ENCODE measurements around the gene FIG4.
"Not testable (repeated sequence)": the region's sequence is repeated elsewhere in the genome, so short reads cannot be mapped to it uniquely, and the experiment has no call there.

Gene FIG4

DNA sequence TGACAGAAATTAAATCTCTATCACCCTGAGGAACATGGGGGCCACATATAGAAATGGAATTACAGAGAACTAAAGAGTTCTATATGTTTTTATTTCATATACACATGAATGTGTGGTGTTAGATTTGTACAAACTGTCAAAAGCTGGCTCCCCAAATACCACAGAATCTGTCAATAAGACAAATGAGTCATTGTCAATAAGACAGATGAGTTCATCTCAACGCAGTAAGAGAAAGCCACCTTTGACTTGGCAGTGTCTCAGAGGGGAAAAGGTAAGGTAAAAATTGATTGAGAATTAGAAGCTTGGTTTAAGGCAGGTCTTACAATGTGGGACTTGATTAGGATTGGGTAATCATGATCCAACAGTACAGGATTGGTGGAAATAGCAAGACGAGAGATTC is 162.9 kb downstream of the FIG4 start:
- no peak for DNase-seq (ENCODE audit: low read depth in 2 of 2)

DNA sequence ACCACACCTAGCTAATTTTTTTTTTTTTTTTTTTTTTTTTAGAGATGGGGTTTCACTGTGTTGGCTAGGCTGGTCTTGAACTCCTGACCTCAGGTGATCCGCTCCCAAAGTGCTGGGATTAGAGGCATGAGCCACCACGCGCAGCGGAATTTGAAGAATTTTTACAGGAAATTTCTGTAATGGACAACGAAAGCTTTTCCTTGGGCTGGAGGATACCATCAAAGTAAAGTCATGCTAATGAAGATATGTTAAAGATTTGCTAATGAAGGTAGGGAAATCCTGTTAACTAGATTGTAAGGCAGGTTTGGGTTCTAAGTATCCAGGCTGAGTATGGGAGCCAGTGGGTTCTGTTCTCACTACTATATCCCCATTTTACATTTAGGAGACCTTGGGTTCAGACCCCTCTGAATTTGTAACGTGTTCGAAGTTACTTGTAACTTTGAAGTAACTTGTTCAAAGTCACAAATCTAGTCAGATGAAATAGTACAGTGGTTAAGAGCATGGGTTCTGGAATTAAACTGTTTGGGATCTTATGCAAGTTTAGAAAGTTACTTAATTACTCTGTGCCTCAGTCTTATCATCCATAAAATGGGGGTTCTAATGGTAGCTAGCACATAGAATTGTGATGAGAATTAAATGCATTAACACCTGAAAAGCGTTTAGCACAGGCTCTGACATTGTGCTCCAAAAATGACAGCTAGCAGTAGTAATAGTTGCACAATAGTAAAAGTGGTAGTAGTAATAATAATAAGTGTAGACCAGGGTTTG is 163.6 kb downstream of the FIG4 start:
- no peak for DNase-seq (ENCODE audit: low read depth in 2 of 2)

DNA sequence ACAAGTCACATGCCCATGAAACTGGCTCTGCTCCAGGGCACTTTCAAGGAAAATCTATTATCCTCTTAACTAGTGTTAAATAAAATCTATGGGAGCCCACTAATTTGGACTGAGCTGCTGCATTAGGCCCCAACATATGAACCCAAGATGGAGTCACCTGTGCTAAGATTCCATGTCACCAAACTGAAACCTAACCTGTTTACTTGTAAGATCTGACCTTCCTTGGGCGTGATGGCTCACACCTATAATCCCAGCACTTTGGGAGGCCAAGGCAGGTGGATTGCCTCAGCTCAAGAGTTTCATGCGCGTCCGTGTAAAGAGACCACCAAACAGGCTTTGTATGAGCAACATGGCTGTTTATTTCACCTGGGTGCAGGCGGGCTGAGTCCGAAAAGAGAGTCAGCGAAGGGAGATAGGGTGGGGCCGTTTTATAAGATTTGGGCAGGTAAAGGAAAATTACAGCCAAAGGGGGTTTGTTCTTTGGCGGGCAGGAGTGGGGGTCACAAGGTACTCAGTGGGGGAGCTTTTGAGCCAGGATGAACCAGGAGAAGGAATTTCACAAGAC is 164.5 kb downstream of the FIG4 start:
- DNase-seq (ENCODE audit: low read depth in 2 of 2) = not testable (repeated sequence)

DNA sequence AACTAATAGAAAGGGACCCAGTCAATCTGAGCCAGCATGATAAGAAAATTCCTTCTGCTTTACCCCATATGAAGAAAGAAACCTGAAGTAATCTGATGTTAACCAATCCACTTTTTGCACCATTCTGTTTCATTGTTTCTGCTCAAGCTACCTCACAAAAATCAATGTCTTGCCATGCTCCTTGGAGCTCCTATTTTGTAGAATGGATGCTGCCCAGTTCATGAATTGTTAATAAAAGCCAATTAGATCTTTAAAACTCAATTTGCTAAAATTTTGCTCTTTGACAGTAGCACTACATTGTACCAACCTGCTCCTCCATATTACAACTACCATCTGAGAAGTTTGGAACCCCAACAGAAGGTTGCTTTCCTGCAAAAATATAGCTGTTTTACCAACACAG is 170.8 kb downstream of the FIG4 start:
- no peak for DNase-seq (ENCODE audit: low read depth in 2 of 2)

DNA sequence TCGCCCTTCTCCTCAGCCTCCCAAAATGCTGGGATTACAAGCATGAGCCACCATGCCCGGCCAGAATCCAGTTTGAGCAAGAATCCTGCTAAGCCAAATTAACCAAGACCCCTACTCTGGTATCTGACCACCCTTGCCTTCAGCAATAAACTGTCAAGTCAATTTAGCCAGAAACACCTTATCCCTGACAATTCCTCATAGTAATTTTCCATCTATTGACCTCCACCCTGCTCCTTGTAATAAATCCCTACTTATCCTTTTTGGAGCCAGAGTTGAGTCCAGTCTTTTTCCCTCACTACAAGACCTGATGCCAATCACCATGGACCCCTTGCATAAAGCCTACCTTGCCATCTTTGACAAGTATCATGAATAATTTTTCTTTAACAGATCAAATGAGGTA is 173.0 kb downstream of the FIG4 start:
- no peak for DNase-seq (ENCODE audit: low read depth in 2 of 2)

DNA sequence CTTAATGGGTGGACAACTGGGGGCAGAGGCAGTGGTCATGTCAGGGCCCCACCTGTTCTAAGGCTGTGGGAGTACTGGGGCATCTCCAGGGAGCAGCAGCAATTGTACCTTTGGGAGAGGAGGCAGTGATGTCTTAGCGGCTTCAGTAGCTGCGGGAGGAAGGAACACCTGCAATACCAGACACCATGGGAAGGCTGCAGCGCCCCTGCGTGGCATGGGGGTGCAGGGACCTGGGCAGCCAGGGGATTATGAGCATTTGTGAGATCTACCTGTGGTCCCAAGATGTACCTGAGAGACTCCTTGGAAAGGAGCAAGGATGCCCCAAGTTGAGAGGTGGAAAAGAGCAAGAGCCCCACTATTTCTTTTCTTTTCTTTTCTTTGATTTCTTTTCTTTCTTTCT is 174.9 kb downstream of the FIG4 start:
- no peak for DNase-seq (ENCODE audit: low read depth in 2 of 2)

DNA sequence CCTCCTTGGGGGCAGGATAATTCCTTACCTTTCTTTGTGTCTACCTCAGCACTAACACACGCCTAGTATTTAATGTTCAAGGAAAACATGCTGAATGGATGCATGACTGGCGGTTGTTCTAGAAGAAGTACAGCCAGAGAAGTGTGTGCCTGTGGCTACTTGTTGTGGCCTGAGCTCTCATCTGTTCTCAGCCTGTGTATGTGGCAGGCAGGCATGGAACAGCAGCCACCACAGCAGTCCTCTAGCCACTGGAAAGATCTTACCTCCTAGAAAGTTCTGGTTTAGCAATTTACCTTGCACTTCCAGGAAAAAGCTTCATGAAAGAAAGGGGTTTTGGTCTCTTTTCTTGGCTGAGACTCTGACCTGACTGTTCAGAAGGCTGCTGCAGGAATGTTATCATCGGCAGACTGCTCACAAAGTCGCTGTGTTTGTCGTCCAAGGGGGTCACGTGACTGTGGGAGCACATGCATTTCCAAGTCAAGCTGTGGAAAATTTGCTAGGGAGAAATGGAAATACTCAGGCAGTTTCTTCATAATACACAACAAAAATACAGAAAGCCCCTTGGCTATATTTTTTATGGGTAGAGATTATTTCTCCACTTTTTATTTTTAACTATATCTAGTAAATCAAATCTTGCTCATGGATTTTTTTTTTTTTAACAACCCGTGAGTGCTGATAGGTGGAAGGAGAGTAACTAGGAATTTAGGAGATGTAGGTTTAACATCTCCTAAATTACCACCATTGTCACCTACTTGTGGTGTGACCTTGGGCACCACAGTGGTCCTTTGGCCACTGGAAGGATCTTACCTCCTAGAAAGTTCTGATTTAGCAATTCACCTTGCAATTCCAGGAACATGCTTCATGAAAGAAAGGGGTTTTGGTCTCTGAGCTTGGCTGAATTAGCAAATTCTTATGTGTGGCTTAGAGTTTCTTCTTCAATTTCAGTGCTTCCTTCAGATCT is 176.2 kb downstream of the FIG4 start:
- DNase-seq (ENCODE audit: low read depth in 2 of 2) = no peak

DNA sequence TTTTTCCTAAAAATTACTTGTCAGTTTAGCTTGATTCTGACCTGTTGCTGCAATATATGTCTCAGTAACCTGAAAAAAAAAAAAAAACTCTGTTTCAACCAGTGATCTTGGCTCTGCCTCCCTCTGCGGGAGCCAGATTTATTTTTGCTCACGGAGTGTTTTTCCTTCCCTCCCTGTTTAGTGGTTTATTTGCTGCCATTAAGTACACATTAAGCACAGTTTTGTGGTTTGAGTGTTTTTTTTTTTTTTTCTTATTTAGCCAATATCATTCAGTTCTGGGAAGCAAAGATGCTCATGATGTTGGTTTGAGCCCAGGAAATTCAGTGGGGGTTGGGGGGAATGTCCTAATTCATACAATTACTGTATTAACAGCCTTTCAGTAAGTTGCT is 176.9 kb downstream of the FIG4 start:
- DNase-seq (ENCODE audit: low read depth in 2 of 2) = no peak

DNA sequence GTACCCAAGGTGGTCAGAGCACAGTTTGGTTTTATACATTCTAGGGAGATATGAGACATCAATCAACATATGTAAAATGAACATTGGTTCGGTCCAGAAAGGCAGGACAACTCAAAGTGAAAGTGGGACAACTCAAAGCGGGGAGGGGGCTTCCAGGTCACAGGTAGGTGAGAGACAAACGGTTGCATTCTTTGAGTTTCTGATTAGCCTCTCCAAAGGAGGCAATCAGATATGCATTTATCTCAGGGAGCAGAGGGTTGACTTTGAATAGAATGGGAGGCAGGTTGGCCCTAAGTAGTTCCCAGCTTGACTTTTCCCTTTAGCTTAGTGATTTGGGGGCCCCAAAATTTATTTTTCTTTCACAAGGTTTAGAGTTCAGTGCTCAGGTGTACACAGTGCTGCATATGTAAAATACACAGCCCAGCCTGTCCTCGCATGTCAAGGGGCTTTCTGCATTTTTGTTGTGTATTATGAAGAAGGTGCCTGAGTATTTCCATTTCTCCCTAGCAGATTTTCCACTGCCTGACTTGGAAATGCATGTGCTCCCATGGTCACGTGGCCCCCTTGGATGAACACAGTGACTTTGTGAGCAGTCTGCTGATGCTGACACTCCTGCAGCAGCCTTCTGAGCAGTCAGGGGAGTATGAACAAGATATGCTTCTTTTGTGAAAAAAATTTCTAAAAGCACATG is 178.4 kb downstream of the FIG4 start:
- DNase-seq (ENCODE audit: low read depth in 2 of 2) = not testable (repeated sequence)

DNA sequence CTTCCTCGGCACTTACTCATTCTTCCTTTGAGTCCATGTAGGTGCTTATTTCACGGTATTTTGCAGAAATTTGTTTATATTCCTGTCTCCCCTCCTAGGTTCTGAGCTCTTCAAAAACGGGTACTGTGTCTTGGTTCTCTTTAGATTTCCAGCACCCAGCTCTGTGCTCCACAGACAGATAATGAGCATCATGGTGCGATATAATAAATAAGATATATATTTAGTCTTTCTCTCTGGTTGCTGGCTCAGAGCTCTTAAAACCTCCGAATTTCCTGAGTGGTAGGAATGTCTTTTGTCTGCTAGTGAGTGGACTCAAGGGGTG is 179.0 kb downstream of the FIG4 start:
- DNase-seq (ENCODE audit: low read depth in 2 of 2) = no peak

DNA sequence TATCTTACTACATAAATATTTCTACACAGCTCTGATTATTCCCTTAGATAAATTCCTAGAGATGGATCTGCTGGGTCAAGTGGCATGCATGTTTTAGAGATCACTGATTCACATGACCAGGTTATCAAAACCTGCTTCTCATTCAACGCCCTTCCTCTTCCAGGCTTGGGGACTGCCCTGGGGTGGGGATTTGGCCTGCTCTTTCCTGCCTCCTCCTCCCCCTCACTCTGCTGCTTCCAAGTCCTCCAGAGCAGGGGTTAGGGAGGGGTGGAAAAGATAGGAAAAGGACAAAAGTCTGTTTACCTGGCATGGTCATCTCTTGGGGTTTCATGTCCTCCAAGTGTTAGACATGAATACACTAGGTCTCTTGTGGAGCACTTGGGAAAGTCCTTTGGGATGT is 181.5 kb downstream of the FIG4 start:
- DNase-seq (ENCODE audit: low read depth in 2 of 2) = no peak

DNA sequence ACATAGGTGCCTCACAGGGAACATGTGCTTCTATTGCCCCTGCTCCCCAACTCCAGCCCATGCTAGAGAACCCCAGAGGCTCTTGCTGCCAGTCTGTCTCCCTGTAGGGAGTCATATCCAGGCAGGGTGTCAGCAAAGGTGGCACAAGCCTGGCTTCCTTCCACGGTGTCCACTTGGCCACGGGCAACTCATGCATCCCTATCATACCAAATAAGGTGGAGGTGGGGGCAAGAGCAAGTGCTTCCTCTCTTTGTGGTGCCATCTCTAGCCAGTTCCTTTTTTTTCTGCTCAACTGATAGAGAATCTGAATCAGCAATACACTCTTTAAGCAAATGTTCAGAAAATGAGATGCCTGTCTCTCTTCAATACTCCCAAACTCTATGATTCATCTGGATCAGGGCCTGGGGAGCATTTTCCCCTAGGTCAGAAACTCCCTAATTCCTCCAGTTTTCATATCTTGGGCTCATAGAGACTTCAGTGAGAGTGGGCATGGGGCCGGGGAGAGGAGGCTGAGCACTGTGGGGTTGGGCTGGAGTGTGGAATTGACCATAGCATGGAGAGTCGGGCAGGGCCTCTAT is 182.0 kb downstream of the FIG4 start:
- DNase-seq (ENCODE audit: low read depth in 2 of 2) = no peak

DNA sequence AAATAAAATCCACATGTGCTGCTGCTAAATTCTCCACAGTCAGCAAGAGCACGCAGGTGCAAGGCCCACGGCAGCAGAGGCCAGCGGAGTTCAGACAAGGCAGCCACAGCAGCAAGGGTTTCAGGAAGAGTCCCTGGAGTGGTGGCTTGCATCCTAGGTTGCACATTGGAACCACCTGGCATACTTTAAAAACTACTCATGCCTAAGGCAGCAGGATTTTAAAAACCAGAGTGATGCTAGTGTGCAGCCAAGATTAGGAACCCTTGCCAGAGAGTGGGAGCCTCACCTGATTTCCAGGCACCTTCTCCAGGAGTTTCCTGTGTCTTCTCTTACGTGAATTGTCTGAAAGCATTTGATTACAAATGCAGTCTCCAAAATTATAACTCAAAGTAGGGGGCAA is 183.0 kb downstream of the FIG4 start:
- DNase-seq (ENCODE audit: low read depth in 2 of 2) = no peak

DNA sequence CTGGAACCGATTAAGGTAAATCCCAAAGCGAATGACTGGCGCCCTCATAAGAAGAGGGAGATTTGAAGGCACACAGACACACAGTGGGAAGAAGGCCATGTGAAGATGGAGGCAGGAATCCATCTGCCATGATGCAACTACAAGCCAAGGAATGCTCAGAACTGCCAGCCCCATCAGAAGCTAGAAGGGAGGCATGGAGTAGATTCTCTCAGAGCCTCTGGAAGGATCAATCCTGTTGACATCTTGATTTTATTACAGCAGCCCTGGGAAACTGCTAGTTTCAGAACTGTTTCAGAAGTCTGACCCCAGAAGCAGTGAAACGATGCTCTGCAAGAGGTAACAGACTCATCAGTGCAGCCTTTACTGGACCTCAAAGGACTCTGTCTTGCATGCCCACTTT is 183.5 kb downstream of the FIG4 start:
- DNase-seq (ENCODE audit: low read depth in 2 of 2) = no peak

All from stimulated activated CD8-positive, alpha-beta memory T cell treated with anti-CD3 and anti-CD28 coated beads, Interleukin-7, amount 100 ng/mL, for 1 hour (primary cell).